HG02759 (cell line): ENCODE data around the gene WASF3.

Experiments
- ATAC-seq: cut with Tn5 transposase; IDR thresholded peaks from one replicate; pipeline ENCODE4 v1.9.1; 2021; ENCODE audit warnings: mild to moderate bottlenecking, moderate library complexity; ENCODE audit not compliant: unreplicated experiment

WASF3 gene

DNA sequence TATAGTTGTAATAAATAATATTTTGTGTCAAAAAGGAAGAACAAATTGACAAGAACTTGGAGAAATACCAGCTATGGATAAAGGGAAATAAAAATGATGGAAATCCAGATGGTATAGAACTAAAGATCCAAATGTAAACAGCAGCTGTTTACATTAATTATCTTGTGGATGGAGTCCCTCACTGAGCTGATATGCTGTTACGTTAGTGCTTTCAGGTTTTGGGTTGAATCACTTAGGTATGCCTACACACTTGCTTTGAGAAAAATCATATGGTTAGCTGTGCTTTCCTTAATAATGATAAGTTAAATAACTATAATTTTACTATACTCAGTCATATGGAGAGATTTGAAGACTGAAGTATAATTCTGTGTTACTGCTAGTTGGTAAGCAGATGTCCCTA lies 27.7 kb downstream of the WASF3 start:
- ATAC-seq: no peak

DNA sequence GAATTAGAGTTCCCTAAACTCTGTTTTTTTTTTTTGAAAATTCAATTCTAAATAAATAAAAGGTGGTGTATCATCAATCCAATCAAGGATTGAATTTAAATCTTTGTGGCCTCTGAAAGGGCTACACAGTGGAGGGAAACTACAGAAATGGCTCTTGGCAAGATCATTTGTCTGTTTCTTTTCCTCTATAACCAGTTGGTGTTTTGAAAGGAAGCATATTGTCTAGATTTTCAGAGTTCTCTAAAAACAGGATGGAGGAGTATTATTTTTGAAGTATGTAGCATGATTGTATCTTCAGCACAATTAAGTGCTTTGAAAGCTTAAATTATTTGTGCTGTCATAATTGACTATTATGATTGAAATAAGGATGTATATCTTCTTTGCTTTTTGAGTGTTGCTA lies 29.8 kb downstream of the WASF3 start:
- ATAC-seq: no peak

DNA sequence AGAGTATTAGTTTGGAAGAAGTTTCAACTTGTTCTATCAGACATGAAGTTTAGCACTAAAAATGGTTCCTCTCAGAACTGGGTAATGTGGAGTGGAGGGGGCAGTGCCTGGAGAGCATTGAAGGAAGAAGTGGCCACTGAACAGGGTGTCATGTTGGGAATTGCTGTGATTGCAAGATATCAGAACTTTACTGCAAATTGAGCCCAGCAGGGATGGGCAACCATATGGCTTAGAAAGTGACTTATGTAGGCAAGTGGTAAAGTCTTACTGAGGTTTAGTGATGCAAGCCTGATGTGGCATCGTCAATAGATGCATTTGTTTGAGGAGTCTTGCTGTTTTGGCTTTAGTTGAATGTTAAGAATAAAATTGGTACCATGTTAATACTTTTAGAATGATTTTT lies 31.7 kb downstream of the WASF3 start:
- ATAC-seq: no peak

DNA sequence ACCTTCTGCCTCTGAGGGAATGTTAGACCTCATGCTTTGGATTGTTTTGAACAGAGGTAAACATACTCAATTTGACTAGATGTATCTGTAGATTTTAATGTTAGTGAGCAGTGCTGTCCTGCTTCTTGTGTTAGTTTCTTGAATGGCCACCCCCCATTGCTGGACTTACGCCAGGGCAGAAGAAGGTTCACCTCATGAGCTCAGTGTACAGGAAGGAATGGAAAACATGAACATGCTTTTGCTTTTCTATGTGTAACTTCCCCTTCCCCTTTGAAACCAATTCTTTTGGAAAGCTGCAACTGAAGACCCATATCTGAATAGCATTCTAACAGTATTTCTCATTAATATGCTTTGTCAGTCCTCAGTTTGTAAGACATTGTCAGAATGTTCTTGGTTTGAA lies 32.3 kb downstream of the WASF3 start:
- ATAC-seq: no peak

DNA sequence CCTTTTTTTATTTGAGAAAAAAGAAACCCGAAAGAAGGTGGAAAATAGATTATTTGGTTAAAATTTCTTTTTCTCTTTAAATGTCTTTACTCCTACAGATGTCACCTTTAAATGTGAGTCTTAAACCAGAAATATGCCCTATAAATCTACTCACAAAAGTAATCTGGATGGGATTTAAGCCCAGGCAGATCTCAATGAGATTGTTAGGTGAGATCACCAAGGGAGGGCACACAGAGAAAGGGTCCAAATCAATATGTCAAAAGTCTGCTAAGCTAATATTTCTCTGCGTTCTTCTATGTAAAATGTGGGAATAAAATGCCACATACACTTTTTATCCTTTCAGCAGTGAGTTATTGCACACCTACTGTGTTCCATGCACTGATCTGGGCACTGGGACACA lies 32.9 kb downstream of the WASF3 start:
- no peak for ATAC-seq

DNA sequence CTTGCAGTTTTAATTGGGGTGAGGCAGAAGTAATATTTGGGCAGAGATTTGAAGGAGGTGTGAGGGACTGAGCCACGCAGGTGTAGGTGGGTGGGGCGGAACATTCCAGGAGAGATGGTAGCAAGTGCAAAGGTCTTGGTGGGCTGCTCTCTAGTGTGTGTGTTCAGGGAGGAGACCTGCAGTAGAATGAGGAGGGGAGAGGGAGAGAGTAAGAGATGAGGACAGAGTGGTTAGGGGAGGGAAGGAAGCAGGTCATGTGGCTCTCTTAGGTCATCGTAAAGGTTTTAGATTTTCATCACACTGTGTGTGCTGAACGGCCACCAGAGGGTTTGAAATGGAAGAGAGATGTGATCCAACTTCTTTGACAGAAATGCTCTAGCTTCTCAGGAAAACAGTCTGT lies 33.5 kb downstream of the WASF3 start:
- ATAC-seq: no peak

DNA sequence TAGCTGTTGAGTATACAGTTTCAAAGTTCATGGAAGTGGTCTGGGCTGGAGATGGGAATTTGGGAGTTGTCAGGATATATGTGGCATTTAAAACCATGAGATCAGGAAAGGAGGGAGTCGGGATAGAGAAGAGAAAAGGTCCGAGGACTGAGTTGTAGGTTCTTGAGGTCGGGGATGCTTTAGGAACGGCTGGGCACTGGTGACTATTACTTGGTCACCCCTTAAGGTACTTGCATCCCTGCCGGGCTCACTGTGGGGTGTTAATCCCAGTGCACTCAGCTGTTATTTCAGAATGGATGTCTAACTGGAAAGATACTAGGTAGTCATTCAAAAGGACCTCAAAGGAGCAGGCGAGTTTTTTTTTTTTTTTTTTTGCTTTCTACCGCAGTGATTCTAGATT lies 34.2 kb downstream of the WASF3 start:
- ATAC-seq: no peak

DNA sequence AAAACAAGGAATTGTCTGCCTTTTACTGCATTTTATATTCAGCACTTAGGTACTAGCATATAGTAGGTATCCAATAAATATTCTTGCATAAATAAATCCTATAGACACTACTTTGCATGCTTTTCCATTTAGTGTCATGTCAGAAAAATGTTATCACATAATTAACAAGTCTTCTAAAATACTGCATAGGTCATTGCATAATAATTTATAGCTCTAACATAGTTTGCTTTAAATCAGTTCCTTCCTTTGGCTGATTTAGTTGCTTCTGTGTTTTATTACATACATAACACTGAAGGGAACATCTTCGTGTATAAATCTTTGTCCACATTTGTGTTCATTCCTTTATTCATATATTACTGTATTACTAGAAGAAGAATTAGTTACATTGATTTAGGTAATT lies 36.2 kb downstream of the WASF3 start:
- ATAC-seq: no peak

DNA sequence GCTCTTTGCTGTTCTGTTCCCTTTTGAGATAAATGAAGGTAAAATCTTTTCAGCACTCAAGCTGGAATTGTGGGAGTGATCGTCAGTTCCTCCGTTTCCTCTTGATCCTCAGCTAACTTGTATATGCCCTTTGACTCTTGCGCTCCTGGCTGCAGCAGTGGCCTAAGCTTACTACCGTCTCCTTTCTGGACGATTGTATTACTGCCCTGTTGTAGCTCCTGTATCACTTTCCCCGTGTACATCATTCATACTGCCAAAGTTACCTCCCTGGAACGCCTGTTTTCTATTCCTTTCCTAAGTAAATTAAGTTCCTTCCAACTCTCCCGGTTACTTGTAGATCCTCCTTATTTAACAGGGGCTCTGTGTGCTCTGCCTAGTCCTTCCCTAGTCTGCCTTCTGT lies 36.9 kb downstream of the WASF3 start:
- no peak for ATAC-seq

DNA sequence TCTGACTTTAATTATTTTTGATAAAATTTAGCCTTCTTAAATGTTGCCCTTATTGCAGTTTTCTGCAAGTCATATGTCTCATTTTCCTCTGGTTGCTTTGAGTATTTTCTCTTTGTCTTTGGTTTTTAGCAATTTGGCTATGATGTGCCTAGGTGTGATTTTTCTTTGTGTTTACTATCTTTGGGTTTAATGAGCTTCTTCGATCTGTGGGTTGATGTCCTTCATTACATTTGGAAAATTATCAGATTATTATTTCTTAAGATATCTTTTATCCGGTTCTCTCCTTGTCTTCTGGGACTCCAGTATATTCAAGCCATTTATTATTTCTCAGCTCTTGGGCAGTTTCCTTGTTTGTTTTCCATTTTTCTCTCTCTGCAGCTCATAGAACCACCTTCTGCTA lies 39.0 kb downstream of the WASF3 start:
- no peak for ATAC-seq

DNA sequence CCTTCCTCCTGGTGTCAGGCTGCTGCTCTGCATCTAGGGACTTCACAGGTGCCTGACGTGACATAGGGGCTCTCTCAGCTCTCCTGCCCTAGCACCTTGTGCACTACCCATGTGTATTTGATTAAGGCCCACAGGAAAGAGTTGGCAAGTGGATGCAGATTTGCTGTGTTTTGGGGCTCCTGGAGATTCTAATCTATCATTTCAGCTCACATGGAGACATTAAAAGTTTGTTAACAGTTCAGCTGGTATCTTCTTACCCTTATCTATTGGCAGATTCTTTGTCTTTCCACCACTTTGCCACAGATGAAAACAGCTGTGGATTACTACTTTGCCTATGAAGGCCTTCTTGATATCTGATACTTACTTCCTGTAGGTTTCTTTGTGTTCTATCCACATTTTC lies 41.9 kb downstream of the WASF3 start:
- ATAC-seq: no peak

DNA sequence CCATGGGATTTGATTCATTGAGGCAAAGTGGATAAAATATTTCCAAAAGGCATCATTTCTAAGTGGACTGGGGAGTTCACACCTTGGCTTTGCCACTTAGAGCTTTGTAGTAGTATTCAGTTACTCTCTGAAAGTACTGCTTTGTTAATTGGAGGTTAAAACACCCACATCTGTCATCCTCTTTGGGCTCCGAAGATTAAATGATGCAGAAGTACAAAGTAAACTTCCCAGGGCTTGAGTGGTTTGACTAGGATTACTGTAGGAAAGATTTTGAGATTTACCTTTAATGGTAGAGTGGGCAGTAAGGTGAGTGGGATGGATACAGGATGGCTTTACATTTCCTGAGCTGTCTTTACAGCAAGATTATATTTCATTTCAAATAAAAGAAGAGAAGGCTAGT lies 42.4 kb downstream of the WASF3 start:
- no peak for ATAC-seq

DNA sequence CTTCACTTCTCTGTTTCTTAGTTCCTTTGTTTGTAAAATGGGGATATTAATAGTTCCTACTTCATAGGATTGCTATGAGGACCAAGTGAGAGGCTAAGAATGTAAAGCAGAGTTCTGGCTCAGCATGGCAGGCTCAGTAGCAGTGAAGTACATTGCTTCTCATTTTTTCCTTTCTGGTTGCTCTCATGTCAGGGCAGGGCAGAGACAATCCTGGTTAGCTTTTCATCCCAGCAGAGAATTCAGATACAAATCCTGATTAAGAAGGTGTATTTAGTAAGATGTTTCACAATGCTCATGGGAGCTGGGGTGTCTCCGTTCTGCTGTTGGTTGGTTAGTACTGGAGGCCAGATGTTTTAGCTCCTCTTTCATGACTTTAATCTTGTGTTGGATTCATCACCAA lies 42.9 kb downstream of the WASF3 start:
- ATAC-seq: no peak

DNA sequence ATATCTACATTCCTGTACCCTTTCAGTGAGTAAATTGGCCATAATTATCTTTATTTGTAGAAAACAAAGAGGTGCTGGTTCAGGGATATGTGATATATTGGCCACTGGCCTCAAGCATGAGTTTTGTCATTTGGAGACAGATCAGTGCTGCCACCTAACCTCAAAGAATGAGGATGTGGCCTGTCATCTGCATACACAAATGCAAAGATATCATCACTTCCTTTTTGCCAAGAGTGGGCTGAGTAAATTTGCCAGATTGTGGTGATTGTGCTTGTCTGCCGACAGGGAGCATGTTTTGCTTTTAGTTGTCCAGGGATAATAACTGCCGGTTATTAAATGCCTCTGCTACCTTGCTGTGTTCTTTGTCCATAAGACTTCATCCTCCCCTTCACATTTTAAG lies 44.2 kb downstream of the WASF3 start:
- no peak for ATAC-seq

DNA sequence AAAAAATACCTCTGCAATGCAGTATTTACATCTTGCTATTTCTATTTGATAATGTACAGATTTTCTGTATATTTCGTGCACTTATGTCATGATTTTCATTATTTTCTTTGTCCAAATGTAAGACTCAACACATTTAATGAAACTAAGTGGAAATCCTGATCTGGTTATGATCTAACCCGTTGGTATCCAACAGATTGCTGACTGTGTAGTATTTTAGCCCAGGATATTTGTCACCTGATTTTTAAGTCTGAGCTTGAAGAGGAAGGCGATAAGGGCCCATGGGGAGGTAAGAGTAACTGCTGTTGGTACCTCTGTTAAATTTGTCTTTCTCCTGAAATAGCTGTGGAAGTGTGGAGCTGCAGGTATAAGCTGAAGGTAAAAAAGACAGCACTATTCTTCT lies 45.3 kb downstream of the WASF3 start:
- no peak for ATAC-seq

DNA sequence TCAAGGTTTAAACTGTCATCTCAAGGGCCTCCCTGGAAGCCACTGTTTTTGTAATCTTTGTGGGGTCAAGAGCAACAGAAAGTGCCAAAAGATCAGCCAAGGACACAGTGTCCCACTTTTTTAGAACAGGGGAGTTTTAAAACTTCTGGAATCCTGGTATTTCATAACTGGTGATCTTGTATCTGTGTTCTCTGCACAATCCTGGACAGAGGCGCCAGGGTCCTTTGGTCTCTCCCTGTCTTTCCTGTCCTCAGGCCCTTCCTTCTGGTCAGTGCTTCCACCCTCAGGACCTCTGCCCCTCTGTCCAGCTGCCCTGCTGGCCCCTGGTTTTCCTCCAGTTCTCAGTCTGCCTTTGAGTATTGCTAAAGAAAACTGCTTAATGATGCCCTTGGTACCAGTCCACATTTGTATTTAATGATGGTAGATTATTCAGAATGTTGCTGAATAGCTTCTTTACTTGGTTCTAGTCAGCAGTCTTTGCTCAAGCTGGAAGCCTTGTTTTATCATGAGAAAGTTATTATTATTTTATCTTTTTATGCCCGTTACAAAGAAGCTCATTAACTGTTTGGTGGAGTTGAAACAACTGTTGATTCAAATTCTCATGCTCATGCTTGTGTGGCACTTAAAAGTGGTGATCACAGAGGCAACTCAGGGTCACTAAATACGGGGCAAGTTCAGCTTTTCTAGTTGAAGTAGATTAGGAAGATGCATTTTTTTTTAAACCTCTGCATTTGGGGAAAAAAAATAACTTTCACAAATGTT lies 47.5 kb downstream of the WASF3 start:
- no peak for ATAC-seq

DNA sequence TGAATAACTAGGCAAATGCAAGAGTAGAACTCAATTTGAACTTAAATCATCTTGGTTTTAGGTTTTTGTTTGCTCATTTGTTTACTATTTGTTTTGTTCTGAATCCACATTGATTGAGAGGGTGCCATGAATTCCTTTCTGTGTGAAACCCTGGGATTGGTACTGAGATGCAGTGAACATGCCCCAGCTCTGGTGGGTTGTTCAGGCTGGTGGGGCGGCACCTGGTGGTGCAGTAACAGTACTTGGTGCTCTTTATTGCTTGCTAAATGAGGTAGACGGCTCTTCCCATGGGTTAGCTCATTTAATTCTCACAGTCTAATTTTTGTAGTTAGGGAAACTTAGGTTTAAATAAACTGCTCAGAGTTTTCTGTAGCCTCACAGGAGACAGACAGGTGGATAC lies 48.4 kb downstream of the WASF3 start:
- ATAC-seq: no peak

DNA sequence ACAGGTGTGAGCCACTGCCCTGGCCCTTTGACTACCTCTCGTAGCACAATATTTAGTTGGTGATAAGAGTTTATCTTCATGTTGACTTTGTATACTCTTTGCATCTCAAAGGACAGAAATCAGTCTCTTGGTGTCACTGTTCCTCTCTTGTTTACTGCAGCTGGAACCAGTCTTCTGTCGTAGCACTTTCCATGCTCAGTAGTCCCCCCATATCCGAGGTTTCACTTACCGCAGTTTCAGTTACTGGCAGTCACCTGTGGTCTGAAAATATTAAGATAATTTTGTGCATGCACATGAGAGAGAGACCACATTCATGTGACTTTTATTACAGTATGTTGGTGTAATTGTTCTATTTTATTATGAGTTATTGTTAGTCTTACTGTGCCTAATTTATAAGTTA lies 49.1 kb downstream of the WASF3 start:
- no peak for ATAC-seq

DNA sequence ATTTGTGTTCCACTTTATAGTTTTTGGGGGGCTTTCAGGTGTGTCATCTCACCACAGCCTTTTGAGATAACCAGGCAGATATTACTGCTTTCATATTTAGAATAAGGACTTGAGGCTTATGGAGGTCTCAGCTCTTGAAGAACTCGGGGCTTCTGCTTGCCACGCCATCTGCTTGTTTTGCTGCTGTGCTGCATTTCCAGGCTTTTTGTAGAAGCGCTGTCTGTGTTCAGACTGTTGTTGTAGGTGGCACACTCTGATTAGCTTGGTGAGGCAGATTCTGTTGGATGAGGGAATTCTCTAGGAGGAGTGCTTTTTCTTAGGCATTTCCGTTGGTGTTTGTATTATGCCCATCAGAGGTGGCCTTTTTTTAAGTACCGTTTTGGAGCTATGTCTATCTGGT lies 57.2 kb downstream of the WASF3 start:
- no peak for ATAC-seq

DNA sequence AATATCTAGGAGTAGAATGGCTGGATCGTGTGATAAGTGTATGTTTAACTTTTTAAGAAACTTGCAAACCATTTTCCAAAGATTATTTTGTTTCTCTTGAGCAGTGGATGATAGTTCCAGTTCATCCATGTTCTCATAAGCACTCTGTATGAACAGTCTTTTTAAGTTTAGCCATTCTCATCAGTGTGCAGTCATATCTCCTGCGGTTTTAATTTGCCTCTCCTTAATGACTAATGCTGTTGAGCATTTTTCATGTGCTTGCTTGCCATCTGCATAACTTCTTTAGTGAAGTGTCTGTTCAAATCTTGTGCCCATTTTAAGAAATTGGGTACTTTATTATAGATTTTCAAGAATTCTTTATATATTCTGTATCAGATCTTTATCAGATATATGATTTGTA lies 58.6 kb downstream of the WASF3 start:
- ATAC-seq: no peak

DNA sequence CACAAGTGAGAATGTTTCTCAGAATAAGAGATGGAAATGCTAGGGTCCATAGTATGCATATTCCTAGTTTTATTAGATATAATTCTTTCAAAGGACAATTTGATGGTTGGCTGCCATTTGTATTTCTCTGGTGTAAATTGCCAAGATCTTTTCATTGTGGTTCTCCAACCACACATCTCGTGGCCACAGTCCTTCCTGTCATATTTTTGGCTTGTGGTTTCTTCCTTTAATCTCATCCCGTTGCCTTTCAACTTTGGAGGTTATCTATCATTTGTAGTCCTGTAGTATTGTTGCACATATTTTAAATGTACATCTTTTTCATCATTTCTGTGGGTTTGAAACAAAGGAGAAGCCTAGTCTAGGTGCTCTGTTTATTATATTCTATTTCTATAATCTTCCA lies 61.2 kb downstream of the WASF3 start:
- no peak for ATAC-seq

DNA sequence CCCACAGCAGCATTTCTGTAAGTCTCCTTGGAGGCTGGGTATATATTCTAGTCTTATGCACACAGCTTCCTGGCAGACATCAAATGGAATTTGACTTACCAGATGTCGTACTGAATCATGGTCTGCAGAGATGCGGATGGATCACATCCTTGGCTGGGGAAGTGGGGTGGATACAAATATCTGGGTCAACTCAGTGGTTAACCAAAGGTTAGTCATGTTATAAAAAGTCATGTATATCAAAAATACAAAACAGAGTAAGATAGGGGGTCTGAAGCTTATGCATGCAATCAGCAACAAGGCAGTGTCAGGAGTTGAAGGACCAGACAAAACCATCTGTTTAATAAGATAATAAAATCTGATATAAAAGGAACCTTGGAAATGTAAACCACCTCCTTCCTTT lies 61.9 kb downstream of the WASF3 start:
- ATAC-seq: no peak

DNA sequence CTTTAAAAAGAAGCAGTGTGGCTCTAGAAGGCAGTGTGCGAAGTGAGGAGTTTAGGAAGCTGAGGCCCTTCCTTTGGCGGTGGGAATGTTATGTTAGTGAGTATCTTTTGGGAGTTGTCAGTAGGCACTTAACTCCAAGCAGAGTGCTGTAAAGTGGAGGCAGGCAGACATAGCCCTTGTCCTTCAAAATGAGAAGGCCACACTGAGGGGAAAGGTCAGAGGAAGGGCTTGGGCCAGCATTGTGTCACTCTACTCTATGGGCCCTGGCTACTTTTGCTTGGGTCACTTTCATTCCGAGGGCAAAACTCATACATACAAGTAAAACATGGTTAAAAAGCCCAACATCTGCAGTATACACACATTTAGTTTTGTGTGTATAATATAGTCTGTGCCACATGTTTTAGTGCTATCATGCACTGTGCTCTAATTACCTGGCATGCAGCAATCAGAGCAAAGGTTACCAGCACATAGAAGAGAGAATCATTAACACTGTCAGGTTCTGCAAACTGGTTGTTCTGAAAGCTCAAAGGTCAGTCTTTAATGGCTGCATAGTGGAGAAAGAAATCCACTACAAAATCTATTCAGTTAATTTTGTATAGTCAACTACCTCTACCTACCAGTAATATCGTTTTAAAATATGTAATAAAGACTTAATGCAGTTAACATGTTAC lies 64.4 kb downstream of the WASF3 start:
- ATAC-seq: no peak
